GM12878 (cell line): ENCODE data around the gene FTH1. TPM values are rescaled to one million over a fixed set of nuclear protein-coding genes. Genes with fewer than 3 reads are reported as not detected.
A peak's percentile ranks its signal among the peaks of the same experiment; 100 is the strongest.

ENCODE experiments used
- BCL11A ChIP-seq: IDR thresholded peaks from 2 replicates; pipeline ENCODE4 v1.6.1; 2011; ENCODE audit warnings: low read depth, low read length
- BHLHE40 ChIP-seq, 2 experiments: fragments of 450-650 bp in 1 of 2; IDR thresholded peaks; 2 replicates each; pipeline ENCODE4 v1.6.1; 2011 to 2017; ENCODE audit warnings: low read depth in 2 of 2, borderline replicate concordance in 1 of 2, improper control_type of control experiment in 1 of 2, low read length in 1 of 2, mild to moderate bottlenecking in 1 of 2
- BRCA1 ChIP-seq: IDR thresholded peaks from 2 replicates; pipeline ENCODE4 v1.6.1; 2011; ENCODE audit warnings: low read depth, low read length, improper control_type of control experiment
- ESRRA ChIP-seq: IDR thresholded peaks from 2 replicates; pipeline ENCODE4 v1.6.1; 2012; ENCODE audit warnings: mild to moderate bottlenecking, low read length, improper control_type of control experiment
- GABPA ChIP-seq: IDR thresholded peaks from 2 replicates; pipeline ENCODE4 v1.6.1; 2014; ENCODE audit warnings: antibody characterized with exemption, low read depth, mild to moderate bottlenecking, inconsistent platforms
- IKZF1 ChIP-seq: fragments of 450-650 bp; conservative IDR thresholded peaks from 2 replicates; pipeline ENCODE4 v1.6.1; 2017; ENCODE audit warnings: antibody characterized with exemption, mild to moderate bottlenecking
- IRF5 ChIP-seq: fragments of 450-650 bp; IDR thresholded peaks from 2 replicates; pipeline ENCODE4 v1.6.1; 2017; ENCODE audit warnings: borderline replicate concordance
- MEF2A ChIP-seq: IDR thresholded peaks from 2 replicates; pipeline ENCODE4 v1.6.1; 2011; ENCODE audit warnings: low read depth, mild to moderate bottlenecking, low read length, moderate library complexity; ENCODE audit not compliant: insufficient read depth
- MTA3 ChIP-seq: IDR thresholded peaks from 2 replicates; pipeline ENCODE4 v1.6.1; 2012; ENCODE audit warnings: low read length, inconsistent platforms, borderline replicate concordance
- MYC ChIP-seq: IDR thresholded peaks from 2 replicates; pipeline ENCODE4 v1.6.1; 2011; ENCODE audit warnings: mild to moderate bottlenecking, low read length, moderate library complexity, inconsistent platforms; ENCODE audit not compliant: insufficient read depth, insufficient replicate concordance, insufficient read length, severe bottlenecking
- NFYB ChIP-seq: IDR thresholded peaks from 2 replicates; pipeline ENCODE4 v1.6.1; 2011; ENCODE audit warnings: low read depth, mild to moderate bottlenecking, low read length, improper control_type of control experiment, moderate library complexity; ENCODE audit not compliant: insufficient read depth
- NRF1 ChIP-seq: conservative IDR thresholded peaks from 2 replicates; pipeline ENCODE4 v1.6.1; 2011; ENCODE audit warnings: mild to moderate bottlenecking, low read depth, low read length, improper control_type of control experiment
- RELB ChIP-seq: fragments of 450-650 bp; IDR thresholded peaks from 2 replicates; pipeline ENCODE4 v1.6.1; 2017; ENCODE audit warnings: low read depth, mild to moderate bottlenecking, moderate library complexity
- SIN3A ChIP-seq: IDR thresholded peaks from 2 replicates; pipeline ENCODE4 v1.6.1; 2012; ENCODE audit warnings: low read depth, low read length, improper control_type of control experiment
- SIX5 ChIP-seq: IDR thresholded peaks from 2 replicates; pipeline ENCODE4 v1.6.1; 2011; ENCODE audit warnings: mild to moderate bottlenecking, low read depth, low read length, moderate library complexity; ENCODE audit not compliant: severe bottlenecking
- SKIL ChIP-seq: fragments of 450-650 bp; IDR thresholded peaks from 2 replicates; pipeline ENCODE4 v1.6.1; 2017; ENCODE audit warnings: mild to moderate bottlenecking, low read depth, inconsistent platforms; ENCODE audit not compliant: poor library complexity, severe bottlenecking
- SRF ChIP-seq, 2 experiments: IDR thresholded peaks; 2 replicates each; pipeline ENCODE4 v1.6.1; 2011; ENCODE audit warnings: low read depth in 2 of 2, low read length in 2 of 2, mild to moderate bottlenecking in 1 of 2, moderate library complexity in 1 of 2
- ZNF622 ChIP-seq: fragments of 450-650 bp; IDR thresholded peaks from 2 replicates; pipeline ENCODE4 v1.6.1; 2017; ENCODE audit warnings: mild to moderate bottlenecking, inconsistent platforms
- polyA plus RNA-seq, 11 experiments: library from polyadenylated mRNA; depleted of rRNA in 4 of 11; unstranded in 6 of 11; stranded (reverse) in 5 of 11; fragments of >200 nt; fragmentation: Nextera tagmentation in 4 of 11; fragmentation: Illumina TruSeq in 1 of 11; extraction: Ambion mirVana in 4 of 11; extraction: Trizol in 1 of 11; gene quantifications; 1 replicate in 1 of 11; 2 replicates in 10 of 11; pipeline versions ENCODE4 v1.2.1 to v1.2.3, GENCODE V29; 2011 to 2016; ENCODE audit warnings: inconsistent platforms in 2 of 11, missing spikeins in 2 of 11, low read depth in 1 of 11
- total RNA-seq, 4 experiments: library from RNA; depleted of rRNA in 3 of 4; stranded (reverse); fragments of >200 nt in 3 of 4; fragmentation: Illumina TruSeq in 1 of 4; extraction: Trizol in 1 of 4; gene quantifications; 2 replicates each; pipeline versions ENCODE4 v1.2.1 to v1.2.3, GENCODE V29; 2013 to 2021
- TF ChIP-seq, protein P1 (sequence below): fragments of 450-650 bp; formaldehyde crosslinking; IDR thresholded peaks from 2 replicates; pipeline ENCODE4 v1.5.0; 2022; ENCODE audit warnings: mild to moderate bottlenecking, missing genetic modification characterization

The FTH1 gene
- total and polyA plus RNA-seq, 10 of the 15 experiments (the other 5 are each of a cell fraction or from before 2014, with no cell fraction given) = 289 to 4,154 (median 960) TPM

GRCh38 chr11:61971248-61972111 lies 4.0 kb upstream of the FTH1 start (continued):
- no peak for TF ChIP-seq NRF1
- no peak for TF ChIP-seq SIN3A
- TF ChIP-seq IRF5 = no peak
- no peak for TF ChIP-seq ESRRA
- TF ChIP-seq BCL11A = 0 out of 2 replicates have a peak, but pooled peaks have one; percentile 5
- TF ChIP-seq, protein P1, sequence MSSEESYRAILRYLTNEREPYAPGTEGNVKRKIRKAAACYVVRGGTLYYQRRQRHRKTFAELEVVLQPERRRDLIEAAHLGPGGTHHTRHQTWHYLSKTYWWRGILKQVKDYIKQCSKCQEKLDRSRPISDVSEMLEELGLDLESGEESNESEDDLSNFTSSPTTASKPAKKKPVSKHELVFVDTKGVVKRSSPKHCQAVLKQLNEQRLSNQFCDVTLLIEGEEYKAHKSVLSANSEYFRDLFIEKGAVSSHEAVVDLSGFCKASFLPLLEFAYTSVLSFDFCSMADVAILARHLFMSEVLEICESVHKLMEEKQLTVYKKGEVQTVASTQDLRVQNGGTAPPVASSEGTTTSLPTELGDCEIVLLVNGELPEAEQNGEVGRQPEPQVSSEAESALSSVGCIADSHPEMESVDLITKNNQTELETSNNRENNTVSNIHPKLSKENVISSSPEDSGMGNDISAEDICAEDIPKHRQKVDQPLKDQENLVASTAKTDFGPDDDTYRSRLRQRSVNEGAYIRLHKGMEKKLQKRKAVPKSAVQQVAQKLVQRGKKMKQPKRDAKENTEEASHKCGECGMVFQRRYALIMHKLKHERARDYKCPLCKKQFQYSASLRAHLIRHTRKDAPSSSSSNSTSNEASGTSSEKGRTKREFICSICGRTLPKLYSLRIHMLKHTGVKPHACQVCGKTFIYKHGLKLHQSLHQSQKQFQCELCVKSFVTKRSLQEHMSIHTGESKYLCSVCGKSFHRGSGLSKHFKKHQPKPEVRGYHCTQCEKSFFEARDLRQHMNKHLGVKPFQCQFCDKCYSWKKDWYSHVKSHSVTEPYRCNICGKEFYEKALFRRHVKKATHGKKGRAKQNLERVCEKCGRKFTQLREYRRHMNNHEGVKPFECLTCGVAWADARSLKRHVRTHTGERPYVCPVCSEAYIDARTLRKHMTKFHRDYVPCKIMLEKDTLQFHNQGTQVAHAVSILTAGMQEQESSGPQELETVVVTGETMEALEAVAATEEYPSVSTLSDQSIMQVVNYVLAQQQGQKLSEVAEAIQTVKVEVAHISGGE = no peak
- no peak for TF ChIP-seq ZNF622
- TF ChIP-seq IKZF1 = peak; percentile 66; the same call in 1 of the 2 replicates
- TF ChIP-seq MTA3 = 0 out of 2 replicates have a peak, but pooled peaks have one; percentile 23
- no peak for TF ChIP-seq SIX5
- TF ChIP-seq RELB = peak; percentile 33; the same call in 1 of the 2 replicates
- TF ChIP-seq MYC = no peak
- no peak for TF ChIP-seq BRCA1
- TF ChIP-seq GABPA = no peak
- TF ChIP-seq BHLHE40 (IDR thresholded peaks at IDR 0.05; ENCODE audit: borderline replicate concordance in 1 of 2, low read depth in 2 of 2, low read length in 1 of 2) = peak in 1 of 2 experiments; percentile 62; a peak in 1 of 4 replicates
- TF ChIP-seq SKIL = no peak
- peak in 1 of 2 experiments; percentile 42; a peak in 1 of 4 replicates for TF ChIP-seq SRF (IDR thresholded peaks at IDR 0.05; ENCODE audit: low read depth in 2 of 2, low read length in 2 of 2)
- TF ChIP-seq MEF2A = no peak
- no peak for TF ChIP-seq NFYB
